ENCODE results near the gene HACD1. TPM values are rescaled to one million over a fixed set of nuclear protein-coding genes. Genes with fewer than 3 reads are reported as not detected.

The HACD1 gene
- total and polyA plus RNA-seq, 2 donors (not counting 3 experiments of a cell fraction or from before 2014, with no cell fraction given) = 17.4 to 25.2 TPM

DNA sequence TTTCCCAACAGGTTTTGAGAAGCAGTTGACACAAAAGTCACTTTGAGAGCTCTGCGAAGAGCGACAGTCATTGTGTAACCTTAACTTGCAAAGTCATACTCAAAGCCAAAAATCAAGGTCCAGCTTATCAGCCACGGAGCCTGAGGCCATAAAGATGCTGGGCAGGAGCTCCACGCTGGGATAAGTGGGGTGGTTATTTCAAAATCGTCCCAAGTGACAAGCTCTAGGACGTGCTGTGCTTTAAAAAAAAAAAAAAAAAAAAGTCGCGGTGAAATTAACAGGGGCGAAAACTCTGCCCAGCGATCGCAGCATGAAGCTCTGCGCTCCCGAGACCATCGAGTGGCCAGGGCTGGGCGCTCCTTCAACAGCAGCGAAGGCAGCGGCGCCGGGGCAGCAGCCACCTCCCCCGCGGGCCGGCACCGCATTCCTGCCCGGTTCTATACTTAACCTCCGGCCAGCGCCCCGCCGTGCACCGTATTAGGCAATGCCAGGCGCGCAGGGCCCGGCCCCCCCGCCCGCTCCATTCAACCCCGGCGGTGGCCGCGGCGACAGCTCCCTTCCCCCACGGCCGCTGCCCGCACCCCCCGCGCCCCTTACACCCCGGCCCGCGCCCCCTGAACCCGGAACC is 657 bp downstream of the HACD1 start:
- no peaks in the 10 kb centered on the region for H4K20me1 ChIP-seq (replicated peaks; ENCODE audit: control insufficient read depth, extremely low read depth, insufficient read depth, low read length)
- DNase-seq (ENCODE audit: low read depth, low spot score) (peak; percentile 44), FAIRE-seq (peak; percentile 68)
- H3K9me3 ChIP-seq (replicated peaks; ENCODE audit: control insufficient read depth, insufficient read depth, low read length) = no peaks in the 10 kb centered on the region
- H3K36me3 ChIP-seq (ENCODE audit: control insufficient read depth in 2 of 2, extremely low read depth in 1 of 2, insufficient read depth in 2 of 2, low read length in 2 of 2) = no peaks in the 10 kb centered on the region
- H2AFZ ChIP-seq (ENCODE audit: low read depth, low read length) = peak overlapping the region; percentile 96
- no TSS peak for BruUV-seq (replicated peaks)
- peaks cover 3% of the 10 kb centered on the region for H3K4me1 ChIP-seq (ENCODE audit: control insufficient read depth, extremely low read depth, insufficient read depth, low read length)
- H3K79me2 ChIP-seq (ENCODE audit: control insufficient read depth, insufficient read depth, low read length) = no peaks in the 10 kb centered on the region
- ChIA-PET CTCF (interaction anchor here (0.7 to 3.9 kb wide), 15 partner anchors 10 to 379 kb away, joined by 3 to 23 read pairs (median 5); partner anchors contain the start of gene STAM), POLR2A (interaction anchor here (0.6 to 2.2 kb wide), 5 partner anchors 27 to 803 kb away, joined by 3 to 16 read pairs (median 4); partner anchors contain the start of gene STAM)
- peak overlapping the region; percentile 75 to 86 (median 81) for H3K4me3 ChIP-seq (replicated peaks in 1 of 3; ENCODE audit: insufficient read depth in 1 of 3, low read depth in 1 of 3, low read length in 3 of 3)
- H3K27ac ChIP-seq (ENCODE audit: insufficient read depth, low read depth, low read length) = peak overlapping the region; percentile 37
- H3K9me1 ChIP-seq (replicated peaks; ENCODE audit: control insufficient read depth, extremely low read depth, insufficient read depth, low read length) = no peaks in the 10 kb centered on the region
- H3K4me2 ChIP-seq (ENCODE audit: insufficient read depth, low read length) = peak overlapping the region; percentile 96
- intact Hi-C loops (cut with micrococcal nuclease) = loop anchor here (1.0 kb wide), 1 partner anchor 28 kb away; the partner anchor contains the start of gene STAM
- peaks cover 3 to 4% of the 10 kb centered on the region in 2 experiments for H3K27me3 ChIP-seq (ENCODE audit: control insufficient read depth in 2 of 2, insufficient read depth in 2 of 2, low read length in 2 of 2)
- H3K9ac ChIP-seq (replicated peaks; ENCODE audit: extremely low read depth, insufficient read depth, low read length) = peak overlapping the region; percentile 80
- TF ChIP-seq, protein P1, sequence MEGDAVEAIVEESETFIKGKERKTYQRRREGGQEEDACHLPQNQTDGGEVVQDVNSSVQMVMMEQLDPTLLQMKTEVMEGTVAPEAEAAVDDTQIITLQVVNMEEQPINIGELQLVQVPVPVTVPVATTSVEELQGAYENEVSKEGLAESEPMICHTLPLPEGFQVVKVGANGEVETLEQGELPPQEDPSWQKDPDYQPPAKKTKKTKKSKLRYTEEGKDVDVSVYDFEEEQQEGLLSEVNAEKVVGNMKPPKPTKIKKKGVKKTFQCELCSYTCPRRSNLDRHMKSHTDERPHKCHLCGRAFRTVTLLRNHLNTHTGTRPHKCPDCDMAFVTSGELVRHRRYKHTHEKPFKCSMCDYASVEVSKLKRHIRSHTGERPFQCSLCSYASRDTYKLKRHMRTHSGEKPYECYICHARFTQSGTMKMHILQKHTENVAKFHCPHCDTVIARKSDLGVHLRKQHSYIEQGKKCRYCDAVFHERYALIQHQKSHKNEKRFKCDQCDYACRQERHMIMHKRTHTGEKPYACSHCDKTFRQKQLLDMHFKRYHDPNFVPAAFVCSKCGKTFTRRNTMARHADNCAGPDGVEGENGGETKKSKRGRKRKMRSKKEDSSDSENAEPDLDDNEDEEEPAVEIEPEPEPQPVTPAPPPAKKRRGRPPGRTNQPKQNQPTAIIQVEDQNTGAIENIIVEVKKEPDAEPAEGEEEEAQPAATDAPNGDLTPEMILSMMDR (IDR thresholded peaks at IDR 0.05; ENCODE audit: extremely low read depth in 1 of 2, insufficient read depth in 1 of 2, low read depth in 1 of 2, low read length in 2 of 2) = no peak
- TF ChIP-seq EZH2 (IDR thresholded peaks at IDR 0.05; ENCODE audit: borderline replicate concordance, low read depth, low read length, severe bottlenecking) = no peak
- TF ChIP-seq POLR2A (IDR thresholded peaks at IDR 0.05; ENCODE audit: low read depth, low read length) = no peak
- no peak for TF ChIP-seq POLR2AphosphoS5 (IDR thresholded peaks at IDR 0.05; ENCODE audit: insufficient read depth, low read depth, low read length)
- TF ChIP-seq MYC (IDR thresholded peaks at IDR 0.05; ENCODE audit: low read depth, low read length) = no peak
- TF ChIP-seq, protein P2, sequence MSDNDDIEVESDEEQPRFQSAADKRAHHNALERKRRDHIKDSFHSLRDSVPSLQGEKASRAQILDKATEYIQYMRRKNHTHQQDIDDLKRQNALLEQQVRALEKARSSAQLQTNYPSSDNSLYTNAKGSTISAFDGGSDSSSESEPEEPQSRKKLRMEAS (IDR thresholded peaks at IDR 0.05; ENCODE audit: insufficient read depth, insufficient read length) = no peak
- no peak for TF ChIP-seq JUN (IDR thresholded peaks at IDR 0.05; ENCODE audit: borderline replicate concordance, insufficient read depth, insufficient read length, low read depth)
- no peak for TF ChIP-seq FOS (IDR thresholded peaks at IDR 0.05; ENCODE audit: borderline replicate concordance, insufficient read depth, low read length)
- no peak for TF ChIP-seq GATA2 (IDR thresholded peaks at IDR 0.05; ENCODE audit: insufficient read depth, insufficient read length, low read depth, low read length)
- dilution Hi-C loops (cut with MboI; ENCODE audit: extremely low pct_ligation_motif_present, low sequenced_read_pairs) = no loop called here

Data from endothelial cell of umbilical vein (primary cell).